ENCODE measurements around the gene MET. TPM values are rescaled to one million over a fixed set of nuclear protein-coding genes. Genes with fewer than 3 reads are reported as not detected.

Gene MET
- total and polyA plus RNA-seq, 2 of the 8 experiments (the other 6 are each of a cell fraction or from before 2014, with no cell fraction given): 3.5 to 12.9 TPM

GRCh38 chr7:116772926-116773749 lies 101.1 kb downstream of the MET start (continued):
- TF ChIP-seq FOSL1 (IDR thresholded peaks at IDR 0.05; ENCODE audit: insufficient read depth, low read depth, low read length) (no peak), TCF12 (IDR thresholded peaks at IDR 0.05; ENCODE audit: low read depth, low read length) (peak; percentile 83; the same call in 1 of the 2 replicates), SAP30 (IDR thresholded peaks at IDR 0.05; ENCODE audit: insufficient read depth, insufficient replicate concordance, low read length) (no peak), PHF8 (conservative IDR thresholded peaks at IDR 0.05; ENCODE audit: low read depth, low read length) (no peak), MAX (IDR thresholded peaks at IDR 0.05) (no peak), POLR2A (IDR thresholded peaks at IDR 0.05; ENCODE audit: control extremely low read depth in 1 of 2, low read depth in 2 of 2, low read length in 2 of 2) (no peak), POLR2AphosphoS5 (IDR thresholded peaks at IDR 0.05; ENCODE audit: low read depth, low read length) (peak; percentile 71), SIX5 (IDR thresholded peaks at IDR 0.05; ENCODE audit: low read depth, low read length) (no peak)
